Suppressor macrophage treated with lipopolysaccharide for 4 hours (primary cell): ENCODE measurements around the gene CGB1.
"Not testable (repeated sequence)": the region's sequence is repeated elsewhere in the genome, so short reads cannot be mapped to it uniquely, and the experiment has no call there.

Experiments
- DNase-seq: peaks from one replicate; pipeline ENCODE4 v3.0.0-alpha.2; 2020

Gene CGB1

GRCh38 chr19:49020931-49021895, 15.5 kb downstream of the CGB1 start:
- DNase-seq: peak; percentile 27

- DNase-seq: no peak
Measured at GRCh38 chr19:49020342-49020741, 16.4 kb downstream of the CGB1 start.

GRCh38 chr19:49019242-49019932, 17.3 kb downstream of the CGB1 start:
- DNase-seq: peak; percentile 41

- DNase-seq: not testable (repeated sequence)
Measured at GRCh38 chr19:49018388-49019241, 18.1 kb downstream of the CGB1 start.

- peak; percentile 51 for DNase-seq
Measured at GRCh38 chr19:49017666-49018351, 18.9 kb downstream of the CGB1 start.

DNA sequence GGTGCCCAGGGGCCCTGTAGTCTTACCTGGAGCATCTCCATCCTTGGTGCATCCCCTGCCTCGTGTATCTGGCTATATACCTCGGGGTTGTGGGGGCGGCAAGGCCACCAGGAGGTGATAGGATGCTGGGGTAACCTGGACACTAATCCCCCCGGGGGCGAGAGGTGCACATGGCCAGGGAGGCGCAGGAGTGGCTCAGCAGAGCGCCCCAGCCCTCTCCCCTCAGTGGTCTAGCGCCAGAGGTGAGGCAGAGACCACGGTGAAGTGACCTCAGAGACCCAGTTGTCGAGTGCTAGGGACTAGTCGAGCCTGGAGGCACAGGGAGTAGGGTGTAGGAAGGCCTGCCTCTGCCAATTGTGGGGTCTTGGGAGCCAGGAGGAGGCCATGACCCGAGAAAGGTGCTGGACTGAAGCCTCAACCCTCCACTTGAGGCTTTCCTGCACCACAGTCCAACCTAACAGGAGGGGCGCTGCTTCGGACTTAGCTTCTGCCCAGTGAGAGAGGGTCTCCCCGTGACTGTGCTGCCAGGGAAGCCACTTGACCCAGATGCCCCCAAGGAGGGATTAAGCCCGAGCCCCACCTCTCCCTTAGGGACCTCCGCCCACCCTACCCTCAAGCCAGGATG, 19.5 kb downstream of the CGB1 start, which contains the start of gene LHB:
TSS of gene LHB (minus strand) at position 51 of the 625 bp plus-strand sequence. CDS start at position 41, 10 bp downstream.
- no peak for DNase-seq

DNA sequence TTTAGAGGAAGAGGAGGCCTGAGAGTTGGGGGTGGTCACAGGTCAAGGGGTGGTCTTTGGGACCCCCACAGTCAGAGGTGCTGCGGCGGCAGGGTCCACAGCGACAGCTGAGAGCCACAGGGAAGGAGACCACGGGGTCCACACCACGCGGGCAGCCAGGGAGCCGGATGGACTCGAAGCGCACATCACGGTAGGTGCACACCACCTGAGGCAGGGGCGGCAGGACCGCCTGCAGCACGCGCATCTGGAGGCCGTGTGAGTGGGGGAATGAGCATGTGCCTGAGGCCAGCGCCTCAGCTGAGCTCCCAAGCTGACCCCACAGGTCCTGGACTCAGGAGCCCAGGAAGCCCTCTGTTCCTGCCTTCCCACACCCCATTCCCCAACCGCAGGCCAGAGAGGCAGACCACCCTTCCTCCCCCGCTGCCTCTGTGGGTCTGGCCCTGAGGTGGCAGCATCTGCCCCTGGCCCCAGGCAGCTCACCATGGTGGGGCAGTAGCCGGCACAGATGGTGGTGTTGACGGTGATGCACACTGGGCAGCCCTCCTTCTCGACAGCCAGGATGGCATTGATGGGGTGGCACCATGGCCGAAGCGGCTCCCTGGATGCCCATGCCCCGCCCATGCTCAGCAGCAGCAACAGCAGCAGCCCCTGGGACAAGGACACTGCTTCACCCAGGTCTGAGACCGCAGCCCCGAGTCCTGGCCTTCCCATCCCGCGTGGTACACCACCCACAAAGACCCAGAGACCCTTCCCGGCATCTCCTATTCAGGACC, 20.4 kb downstream of the CGB1 start:
- no peak for DNase-seq

DNA sequence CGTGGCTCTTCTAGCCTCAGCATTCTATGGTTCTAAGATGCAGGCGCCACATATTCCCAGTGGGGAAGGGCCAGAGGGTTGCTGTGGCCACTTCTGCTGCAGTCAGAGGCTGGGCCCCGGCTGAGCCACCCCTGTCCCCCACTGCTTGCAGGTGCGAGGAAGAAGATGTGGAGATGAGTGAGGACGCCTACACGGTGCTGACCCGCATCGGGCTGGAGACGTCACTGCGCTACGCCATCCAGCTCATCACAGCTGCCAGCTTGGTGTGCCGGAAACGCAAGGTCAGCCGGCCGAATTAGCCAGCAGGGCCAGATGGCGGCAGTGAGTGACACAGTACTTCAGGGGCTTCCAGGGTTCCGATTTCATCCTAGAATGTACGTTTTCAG, 21.8 kb downstream of the CGB1 start:
- DNase-seq: no peak

GRCh38 chr19:49014123-49014869, 22.4 kb downstream of the CGB1 start:
- no peak for DNase-seq

- no peak for DNase-seq
Measured at GRCh38 chr19:49011194-49011593, 25.5 kb downstream of the CGB1 start.

DNA sequence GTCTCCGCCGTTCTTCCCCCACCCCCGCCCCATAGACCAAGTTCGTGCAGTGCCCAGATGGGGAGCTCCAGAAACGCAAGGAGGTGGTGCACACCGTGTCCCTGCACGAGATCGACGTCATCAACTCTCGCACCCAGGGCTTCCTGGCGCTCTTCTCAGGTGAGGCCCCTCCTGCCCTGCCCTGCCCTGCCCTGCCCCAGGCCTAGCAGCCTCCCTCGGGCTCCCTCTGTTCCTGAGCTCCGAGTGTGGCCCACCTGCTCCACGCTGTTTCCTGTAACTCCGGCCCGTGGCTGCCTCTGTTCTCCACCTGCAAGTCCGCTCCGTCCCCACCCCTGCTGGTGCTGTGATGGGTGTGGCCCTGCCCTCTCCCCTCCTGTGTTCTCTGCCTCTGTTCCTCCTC, 26.2 kb downstream of the CGB1 start:
- no peak for DNase-seq

GRCh38 chr19:49009828-49010227, 26.9 kb downstream of the CGB1 start:
- no peak for DNase-seq

DNA sequence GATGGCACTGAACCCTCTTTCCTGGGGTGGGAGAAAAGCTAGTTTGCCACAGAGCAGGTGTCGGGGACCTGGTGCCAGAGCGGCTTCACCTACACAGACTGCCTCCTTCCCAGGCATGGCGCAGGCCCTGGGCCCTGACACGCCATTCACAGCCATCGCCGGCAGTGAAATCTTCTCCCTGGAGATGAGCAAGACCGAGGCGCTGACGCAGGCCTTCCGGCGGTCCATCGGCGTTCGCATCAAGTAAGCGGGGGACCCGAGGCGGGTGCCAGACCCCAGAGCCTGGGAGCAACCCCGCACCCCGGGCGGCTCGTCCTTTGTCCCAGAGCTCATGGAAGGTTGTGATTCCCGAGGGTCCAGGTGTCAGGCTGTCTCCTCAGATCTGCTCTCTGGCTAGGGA, 29.8 kb downstream of the CGB1 start:
- DNase-seq: no peak

DNA sequence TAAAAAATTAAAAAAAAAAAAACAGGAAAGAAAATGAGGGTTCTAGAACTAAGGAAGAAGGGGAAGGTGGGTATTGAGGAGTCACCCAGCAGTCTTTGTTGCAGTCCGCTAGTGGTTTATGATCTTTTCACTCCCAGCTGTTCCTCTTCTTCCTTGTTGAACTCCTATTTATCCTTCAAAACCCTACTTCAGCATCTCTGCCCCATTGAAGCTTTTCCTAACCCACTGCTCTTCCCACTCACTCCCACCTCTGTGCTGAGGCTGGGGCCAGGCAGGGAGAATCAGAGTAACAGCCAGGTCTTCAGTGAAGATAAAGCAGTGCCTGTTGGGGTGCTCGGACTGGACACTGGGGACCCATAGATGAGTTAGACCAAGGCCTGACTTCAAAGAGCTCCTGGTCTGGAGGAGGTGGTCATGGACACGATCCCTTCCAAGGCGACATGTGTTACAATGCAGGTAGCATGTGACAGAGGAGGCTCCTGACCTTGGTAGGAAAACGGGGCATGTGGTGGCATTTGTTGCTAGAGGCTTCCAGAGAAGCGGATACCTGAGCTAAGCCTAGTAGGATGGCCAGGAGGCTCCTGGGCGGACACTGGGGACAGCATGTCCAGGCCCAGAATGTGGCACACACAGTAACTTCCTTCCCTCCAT, 31.6 kb downstream of the CGB1 start:
- DNase-seq: no peak

GRCh38 chr19:49004133-49004532, 32.6 kb downstream of the CGB1 start:
- DNase-seq: no peak

- peak; percentile 69 for DNase-seq
Measured at GRCh38 chr19:48999481-49000325, 37.0 kb downstream of the CGB1 start.

GRCh38 chr19:48997972-48998371, 38.7 kb downstream of the CGB1 start:
- peak; percentile 72 for DNase-seq

DNA sequence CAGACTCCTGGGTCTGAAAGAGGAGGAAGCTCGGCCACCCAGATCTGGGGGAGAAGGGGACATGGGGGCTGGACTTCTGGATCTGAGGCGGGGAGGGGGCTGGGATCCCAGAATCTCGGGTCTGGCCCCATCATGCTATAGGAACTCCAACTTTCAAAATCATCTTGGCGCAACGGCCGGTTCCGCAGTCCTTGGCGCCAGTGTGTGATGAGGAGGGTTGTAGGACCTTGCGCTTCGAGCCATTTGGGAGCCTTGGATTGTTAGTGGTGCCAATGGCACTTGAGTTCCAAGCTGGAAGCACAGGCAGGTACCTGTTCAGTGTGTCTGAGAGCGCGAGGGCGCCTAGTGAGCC, 42.7 kb downstream of the CGB1 start:
- no peak for DNase-seq
